ENCODE measurements around the gene PNKP.
A peak's percentile ranks its signal among the peaks of the same experiment; 100 is the strongest.

PNKP gene

DNA sequence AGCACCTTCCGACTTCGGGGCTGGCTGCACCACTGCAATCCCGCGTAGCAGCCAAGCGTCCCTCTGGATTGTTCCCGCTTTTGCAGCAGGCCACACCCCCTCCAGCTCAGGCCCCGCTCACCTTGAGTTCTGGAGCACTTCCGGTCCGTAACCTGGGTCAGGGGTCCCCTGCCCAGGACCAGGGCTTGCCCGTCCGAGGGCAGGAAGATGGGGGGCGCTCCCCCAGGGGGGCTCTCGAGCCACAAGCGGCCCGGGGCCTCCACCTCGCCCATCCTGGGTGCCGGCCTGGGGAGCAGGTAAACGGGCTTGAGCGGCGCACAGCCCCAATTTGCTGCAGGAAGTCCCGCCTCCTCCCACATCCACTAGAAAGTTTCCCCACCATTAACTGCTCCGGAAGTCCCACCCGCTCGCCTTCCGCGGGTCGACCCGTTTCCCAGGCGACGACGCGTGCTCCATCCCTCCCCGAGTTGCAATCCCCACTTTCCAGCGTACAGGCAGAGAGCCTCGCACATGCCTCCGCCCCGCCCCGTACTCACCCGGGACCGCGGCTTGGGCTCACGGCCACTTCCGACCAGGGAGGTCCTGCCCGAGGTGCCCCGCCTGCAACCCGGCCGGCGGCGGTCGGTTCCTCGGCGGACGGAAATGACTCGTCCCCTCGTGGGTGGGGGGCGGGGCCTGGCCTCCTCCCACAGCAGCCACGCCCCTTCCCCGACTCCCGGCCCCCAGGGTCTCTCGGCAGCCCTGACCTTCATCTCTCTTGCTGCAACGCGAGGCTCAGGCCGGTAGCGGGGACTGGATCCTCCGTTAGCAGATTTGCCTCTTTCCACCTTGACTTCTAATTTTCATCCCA is at the start of gene PNKP:
TSS of gene PNKP (minus strand) at position 644 of the 850 bp plus-strand sequence. CDS start at position 272, 372 bp downstream.
- peak; percentile 54 to 58 for DNase-seq (ENCODE audit: low read depth in 2 of 2)

DNA sequence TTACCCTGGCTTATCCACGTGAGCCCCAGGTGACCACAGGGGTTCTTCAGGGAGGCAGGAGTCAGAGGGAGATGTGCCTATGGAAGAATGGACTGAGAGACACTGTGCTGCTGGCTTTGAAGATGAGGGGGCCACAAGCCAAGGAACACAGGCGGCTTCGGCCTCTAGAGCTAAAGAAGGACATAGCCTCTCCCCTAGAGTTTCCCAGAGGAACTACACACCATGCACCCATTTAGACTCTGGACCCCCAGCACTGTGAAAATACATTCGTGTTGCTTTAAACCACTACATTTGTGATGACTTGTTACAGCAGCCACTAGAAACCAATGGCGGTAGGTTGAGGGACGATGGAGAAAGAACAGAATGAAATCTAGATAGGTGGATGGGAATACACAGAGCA is 47.9 kb upstream of the PNKP start:
- DNase-seq (ENCODE audit: low read depth in 2 of 2), result no peak

- DNase-seq (ENCODE audit: low read depth in 2 of 2), result no peak
Observed at GRCh38 chr19:49913720-49914119, 46.3 kb upstream of the PNKP start.

DNA sequence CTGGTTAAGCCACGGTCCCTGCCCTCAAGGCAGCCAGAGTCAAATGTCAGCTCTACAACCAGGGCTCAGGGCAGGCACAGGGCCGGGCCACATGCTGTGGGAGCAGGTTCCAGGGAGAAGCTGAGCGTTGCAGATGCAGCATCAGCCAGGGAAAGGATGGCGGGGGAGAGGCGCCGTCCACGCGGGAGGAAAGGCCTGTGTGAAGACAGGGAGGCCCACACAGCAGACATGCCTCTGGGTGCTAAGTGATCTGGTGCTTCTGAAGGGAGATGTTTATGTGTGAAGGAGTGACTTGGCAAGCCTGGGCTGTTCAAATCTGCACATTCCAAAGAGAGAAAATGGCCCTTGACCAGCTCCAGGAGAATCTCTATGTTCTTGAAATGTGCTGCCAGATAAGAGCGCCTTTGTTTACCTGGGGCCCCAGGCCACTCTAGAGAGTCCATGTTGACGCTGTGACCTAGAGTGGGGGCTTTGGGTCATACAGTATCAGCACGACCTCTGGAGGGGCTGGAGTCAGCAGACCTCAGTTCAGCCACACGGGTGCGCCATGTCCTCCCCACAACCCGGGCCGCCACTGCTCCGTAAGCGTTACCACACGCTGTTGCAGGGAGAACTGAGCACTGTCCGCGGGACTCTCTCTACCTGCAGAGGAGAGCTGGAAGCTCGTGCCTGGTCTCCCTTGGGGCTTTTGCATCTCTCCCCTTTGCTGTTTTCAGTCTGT is 45.7 kb upstream of the PNKP start:
- DNase-seq (ENCODE audit: low read depth in 2 of 2), result no peak

- no peak for DNase-seq (ENCODE audit: low read depth in 2 of 2)
Observed at GRCh38 chr19:49911381-49912145, 44.2 kb upstream of the PNKP start.

DNA sequence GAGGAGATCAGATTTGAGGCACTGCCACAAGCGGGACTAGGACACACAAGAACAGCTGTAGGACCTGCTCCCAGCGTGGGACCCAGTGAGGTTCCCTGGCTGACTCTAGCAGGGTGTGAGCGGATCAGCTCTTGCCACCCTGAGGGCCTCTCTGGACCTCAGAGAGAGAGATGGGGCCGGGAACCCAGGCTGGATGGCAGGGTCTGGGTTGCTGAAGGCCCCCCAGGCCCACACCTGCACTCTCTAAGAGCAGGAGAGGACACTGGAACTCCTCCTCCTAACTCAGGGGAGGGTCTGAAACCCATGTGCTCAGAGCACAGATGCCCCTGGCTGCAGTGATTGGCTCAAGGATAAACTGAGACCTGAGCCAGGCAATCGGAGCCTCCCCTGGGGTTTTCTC is 42.8 kb upstream of the PNKP start:
- DNase-seq (ENCODE audit: low read depth in 2 of 2), result no peak

DNA sequence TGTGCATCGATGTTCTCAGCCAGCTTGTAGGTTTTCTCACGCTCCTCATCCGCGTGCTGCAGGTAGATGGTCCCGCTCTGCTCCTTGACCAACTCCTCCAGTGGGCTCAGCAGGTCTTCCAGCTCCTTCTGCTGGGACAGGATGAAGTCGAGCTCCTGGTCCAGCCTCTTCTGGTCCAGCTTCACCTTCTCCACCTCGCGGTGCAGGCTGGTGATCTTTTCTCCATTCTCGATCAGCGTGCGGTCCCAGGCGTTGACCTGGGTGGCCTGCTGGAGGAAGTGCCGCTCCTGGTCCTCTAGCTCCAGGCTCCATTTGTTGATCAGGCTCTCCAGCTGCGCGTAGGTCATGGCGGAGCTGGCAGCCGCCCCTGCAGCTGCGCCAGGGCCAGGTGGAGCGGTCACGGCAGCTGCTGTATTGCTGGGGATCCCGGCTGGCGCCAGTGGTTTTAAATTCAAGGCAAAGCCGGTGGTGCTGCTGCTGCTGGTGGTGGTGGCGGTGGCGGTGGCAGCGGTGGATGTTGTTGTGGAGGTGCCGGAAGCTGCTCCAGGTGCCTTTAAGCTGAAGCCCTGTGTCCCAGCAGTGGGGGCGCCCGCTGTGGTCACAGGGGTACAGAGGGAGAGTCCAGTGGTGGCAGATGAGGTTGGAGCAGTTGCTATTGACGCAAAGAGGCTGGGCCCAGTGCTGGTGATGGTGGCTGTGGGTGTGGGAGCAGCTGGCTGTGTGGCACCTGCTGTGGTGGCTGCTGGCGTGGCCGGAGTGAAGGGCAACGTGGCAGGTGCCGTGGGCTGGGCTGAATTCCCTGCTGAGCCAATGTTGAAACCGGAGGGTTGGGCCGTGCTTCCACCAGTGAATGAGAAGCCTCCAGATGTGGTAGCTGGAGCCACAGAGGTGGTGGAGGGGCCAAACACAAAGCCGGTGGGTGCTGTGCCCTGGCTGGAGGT is 41.4 kb upstream of the PNKP start:
- no peak for DNase-seq (ENCODE audit: low read depth in 2 of 2)

DNA sequence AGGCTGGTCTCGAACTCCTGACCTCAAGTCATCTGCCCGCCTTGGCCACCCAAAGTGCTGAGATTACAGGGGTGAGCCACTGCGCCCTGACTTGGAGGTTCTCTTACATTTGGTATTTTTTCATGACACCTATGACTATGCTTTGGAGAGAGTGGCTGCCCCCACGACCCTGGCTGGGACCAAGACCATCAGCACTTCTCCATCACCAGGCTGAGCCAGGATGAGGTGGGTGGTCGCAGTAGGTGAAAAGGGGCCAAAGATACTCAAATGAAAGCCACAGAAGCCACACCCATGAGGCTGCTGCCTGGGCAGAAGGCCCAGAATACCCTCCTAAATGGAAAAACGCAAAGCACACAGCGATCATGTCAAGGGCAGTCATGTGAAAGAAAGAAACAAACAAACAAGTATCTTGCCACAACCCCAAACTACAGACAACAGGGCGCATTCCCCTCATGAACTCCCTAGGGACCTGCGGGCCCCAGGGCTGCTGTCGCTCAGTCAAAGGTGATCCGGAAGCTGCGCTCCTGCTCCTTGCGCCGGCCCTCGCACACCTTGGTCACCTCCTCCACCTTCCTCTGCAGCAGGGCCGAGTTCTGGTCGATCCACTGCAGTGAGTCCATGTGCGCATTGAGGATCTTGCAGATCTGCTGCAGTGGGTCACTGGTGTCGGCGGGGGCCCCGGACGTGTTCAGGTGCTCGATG is 40.5 kb upstream of the PNKP start:
- DNase-seq (ENCODE audit: low read depth in 2 of 2), result no peak

DNA sequence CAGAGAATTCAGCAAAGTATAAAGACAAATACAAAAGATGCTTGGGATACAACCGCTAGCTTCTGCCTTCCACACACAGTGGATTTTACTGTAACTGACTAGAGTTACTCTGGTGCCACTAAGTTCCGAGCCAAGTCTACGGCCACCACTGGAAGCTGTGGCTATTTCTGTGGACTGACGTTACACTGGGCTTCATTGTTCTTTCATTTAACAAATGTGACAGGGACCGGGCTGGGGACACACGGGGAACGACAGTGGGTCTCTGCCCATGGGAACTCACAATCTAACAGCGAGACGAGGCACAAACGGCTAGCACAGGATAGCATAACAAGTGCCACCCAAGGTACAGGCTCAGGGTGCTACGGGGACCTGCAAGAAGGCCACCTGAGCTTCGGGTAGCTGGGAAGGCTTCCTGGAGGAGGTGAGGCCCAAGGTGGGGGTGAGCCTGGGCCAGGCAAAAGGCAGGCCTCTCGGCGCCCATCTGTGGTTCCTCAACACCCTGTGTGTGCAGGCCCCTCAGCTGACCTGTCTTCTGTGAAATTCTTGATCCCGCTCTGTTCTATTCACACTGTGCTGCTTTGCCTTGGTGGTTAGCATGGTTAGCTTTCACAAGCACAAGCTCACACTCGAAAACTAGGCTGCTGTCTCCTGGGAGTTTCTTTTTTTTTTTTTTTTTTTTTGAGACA is 39.6 kb upstream of the PNKP start:
- no peak for DNase-seq (ENCODE audit: low read depth in 2 of 2)

DNA sequence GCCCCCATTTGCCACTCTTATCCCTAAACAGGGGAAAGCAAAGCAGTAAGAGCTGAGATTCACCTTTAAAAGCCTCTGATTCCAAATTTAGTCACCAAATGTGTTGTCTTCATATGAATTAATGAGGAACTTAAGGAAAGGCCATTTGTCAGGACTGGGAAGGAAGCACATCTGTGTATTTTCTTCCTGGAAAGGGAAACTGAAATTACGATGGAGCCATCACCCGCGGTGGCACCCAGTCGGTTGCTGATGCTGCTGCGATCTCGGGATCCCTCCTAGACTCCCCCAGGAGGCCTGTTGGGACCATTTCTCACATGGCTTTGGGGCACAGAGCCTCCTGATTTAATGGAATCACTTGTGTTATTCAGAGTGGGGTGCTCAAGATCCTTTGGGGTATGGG is 36.8 kb upstream of the PNKP start:
- DNase-seq (ENCODE audit: low read depth in 2 of 2), result no peak

- no peak for DNase-seq (ENCODE audit: low read depth in 2 of 2)
Observed at GRCh38 chr19:49896863-49897621, 29.7 kb upstream of the PNKP start, which contains the start of gene IL4I1. Gene IL4I1 (minus strand): TSS chr19:49896887. CDS start chr19:49896160, 727 bp downstream.

DNA sequence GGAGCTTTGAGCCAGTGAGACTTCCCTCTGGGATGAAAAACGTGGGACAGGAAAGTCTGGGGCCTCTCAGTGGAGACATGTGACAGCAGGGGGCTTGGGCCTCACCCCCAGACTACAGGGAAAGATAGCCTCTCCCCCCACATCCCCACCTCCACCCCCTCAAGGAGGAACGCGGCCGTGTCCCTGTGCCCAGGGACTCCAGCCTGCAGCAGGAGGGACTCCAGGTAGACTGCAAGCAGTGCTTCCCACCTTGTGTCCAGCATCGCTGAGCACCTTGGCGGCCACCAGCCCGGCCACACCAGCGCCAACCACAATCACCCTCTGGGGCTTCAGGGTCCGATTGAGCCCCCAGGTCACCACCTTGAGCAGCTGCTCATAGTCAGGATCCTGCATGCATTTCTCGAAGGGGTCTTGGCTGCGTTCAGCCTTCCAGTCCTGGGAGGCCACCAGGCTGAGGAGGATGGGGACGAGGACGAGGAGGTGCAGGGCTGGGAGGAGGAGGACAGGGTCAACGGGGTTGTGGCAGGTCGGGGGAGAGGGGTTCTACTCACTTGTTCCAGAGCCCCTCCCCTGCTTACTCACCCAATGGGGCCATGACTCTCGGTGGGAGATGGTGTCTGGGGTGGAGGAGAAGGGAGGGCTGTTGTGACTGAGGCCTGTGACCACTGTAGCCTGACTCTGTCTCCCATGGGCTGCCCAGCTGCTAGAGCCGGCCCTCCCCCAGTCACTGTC is 28.4 kb upstream of the PNKP start:
- DNase-seq (ENCODE audit: low read depth in 2 of 2), result no peak

DNA sequence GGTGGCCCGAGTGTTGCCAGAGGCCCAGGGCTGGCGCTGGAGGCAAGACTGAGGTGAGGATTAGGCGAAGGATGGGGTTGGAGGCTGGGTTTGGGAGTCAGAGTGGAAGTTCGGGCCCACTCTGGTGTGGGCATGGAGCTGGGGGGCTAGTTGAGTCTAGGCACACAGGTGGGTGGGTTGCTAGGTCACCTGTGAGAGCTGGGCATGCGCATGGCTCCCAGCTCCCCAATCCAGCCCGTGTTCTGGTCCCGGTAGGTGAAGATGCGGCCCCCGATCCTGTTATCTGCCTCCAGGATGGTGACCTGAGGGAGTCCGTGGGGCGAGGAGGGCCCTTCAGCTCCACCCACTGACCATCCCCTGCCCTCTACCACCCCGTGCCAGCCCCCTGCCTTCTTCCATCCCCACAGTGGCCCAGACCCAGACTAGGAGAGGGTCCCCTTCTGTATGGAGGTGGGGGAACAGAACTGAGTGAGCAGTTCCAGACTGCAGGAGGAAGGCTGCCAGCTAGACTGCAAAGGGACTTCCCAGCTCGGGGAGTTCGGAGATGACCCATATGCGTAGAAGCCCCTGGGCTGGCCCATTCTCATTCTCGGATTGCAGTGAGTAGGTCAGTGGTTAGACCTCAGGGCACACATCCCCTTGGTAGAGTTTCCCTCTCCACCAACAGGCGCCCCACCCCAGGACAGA is 27.6 kb upstream of the PNKP start:
- no peak for DNase-seq (ENCODE audit: low read depth in 2 of 2)

GRCh38 chr19:49894011-49894664 is 26.8 kb upstream of the PNKP start:
- DNase-seq (ENCODE audit: low read depth in 2 of 2), result no peak

DNA sequence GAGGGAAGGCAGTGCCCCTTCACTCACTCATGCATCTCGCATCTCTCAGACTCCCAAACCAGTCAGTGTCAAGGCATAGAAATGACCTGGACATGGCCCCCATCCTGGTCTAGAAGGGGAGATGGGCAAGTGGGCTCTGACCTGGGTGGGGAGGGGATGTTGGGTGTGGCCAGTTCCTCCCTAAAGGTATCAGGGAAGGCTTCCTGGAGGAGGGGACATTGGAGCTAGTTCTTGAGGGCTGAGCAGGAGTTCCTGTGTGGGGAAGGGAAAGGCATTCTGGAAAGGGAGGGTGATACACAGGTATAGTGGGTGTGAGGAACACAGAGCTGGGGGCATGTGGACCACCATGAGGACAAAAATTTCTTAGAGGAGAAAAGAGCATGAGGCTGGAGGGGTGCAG is 25.3 kb upstream of the PNKP start:
- no peak for DNase-seq (ENCODE audit: low read depth in 2 of 2)

- no peak for DNase-seq (ENCODE audit: low read depth in 2 of 2)
Observed at GRCh38 chr19:49891393-49891792, 24.0 kb upstream of the PNKP start.
